Measurements from ENCODE around the gene FXYD7. TPM values are rescaled to one million over a fixed set of nuclear protein-coding genes. Genes with fewer than 3 reads are reported as not detected.

The FXYD7 gene
- total RNA-seq, 1 experiment from 2014 or later: 0.71 TPM

DNA sequence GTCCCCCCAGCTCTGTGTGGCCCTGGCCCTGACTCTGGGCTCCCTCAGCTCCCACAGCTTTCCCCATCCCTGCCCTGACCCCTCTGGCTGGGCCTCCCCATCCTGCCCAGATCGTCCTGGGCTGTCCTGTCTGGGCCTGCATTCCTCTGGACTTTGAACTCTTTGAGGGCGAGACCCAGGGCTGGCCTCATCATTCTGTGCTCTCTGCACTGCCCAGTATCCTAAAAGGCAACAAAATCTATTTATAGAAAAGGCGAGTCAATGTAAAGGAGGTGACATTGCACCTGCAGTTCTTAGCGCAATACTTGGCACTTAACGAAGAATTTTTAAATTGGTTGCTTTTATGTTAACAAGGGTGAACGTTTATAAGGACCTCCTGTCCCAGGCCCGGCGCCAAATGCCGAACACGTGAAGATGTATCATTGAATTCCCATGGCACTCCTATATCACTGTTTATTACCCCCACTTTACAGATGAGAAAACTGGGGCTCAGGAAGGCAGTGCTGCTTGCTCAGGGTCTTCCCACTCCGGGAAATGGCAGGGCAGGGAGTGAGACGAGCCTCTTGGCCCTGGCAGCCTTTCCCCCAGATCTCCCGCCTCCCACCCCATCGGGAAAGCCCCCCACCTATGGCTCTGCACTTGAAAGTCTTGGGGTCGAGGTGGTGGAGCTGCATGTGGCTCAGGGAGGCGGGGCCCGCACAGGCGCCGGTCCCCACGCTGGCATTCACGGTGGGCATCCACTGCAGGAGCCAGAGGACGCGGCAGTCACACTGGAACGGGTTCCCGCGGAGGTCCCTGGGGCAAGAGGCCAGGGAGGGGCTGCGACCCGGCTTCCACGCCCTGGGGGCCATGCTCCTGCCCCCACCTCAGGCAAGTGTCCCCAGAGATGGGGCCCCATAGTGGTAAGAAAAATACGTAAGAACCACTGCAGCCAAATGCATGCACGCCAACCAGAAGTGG is 12.0 kb upstream of the FXYD7 start (continued):
- no peak for TF ChIP-seq MAX (IDR thresholded peaks at IDR 0.05)
- TF ChIP-seq, protein P1, sequence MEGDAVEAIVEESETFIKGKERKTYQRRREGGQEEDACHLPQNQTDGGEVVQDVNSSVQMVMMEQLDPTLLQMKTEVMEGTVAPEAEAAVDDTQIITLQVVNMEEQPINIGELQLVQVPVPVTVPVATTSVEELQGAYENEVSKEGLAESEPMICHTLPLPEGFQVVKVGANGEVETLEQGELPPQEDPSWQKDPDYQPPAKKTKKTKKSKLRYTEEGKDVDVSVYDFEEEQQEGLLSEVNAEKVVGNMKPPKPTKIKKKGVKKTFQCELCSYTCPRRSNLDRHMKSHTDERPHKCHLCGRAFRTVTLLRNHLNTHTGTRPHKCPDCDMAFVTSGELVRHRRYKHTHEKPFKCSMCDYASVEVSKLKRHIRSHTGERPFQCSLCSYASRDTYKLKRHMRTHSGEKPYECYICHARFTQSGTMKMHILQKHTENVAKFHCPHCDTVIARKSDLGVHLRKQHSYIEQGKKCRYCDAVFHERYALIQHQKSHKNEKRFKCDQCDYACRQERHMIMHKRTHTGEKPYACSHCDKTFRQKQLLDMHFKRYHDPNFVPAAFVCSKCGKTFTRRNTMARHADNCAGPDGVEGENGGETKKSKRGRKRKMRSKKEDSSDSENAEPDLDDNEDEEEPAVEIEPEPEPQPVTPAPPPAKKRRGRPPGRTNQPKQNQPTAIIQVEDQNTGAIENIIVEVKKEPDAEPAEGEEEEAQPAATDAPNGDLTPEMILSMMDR (IDR thresholded peaks at IDR 0.05 in 2 of 3, conservative IDR thresholded peaks at IDR 0.05 in 1 of 3; ENCODE audit: borderline replicate concordance in 1 of 3, insufficient read depth in 1 of 3, low read depth in 2 of 3, low read length in 2 of 3): no peak

DNA sequence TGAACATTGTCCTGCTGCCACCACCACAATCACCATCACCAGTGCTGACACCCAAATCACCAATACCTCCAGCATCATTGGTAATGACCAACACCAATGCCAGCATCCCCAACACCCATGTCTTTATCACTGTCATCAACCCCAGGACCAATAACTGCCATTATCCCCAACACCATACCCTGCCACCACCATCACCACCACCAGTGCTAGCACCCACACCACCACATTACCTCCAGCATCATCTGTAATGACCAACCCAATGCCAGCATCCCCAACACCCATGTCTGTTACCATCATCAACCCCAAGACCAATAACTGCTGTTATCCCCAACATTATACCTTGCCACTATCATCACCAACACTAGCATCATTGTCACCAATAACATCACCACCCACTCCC is 10.8 kb upstream of the FXYD7 start:
- ChIA-PET RAD21 (ENCODE audit: low non-redundant PET in 1 of 2, low total read pairs in 2 of 2, uncharacterized antibody in 2 of 2, unreplicated experiment in 2 of 2) (no interaction called here), POLR2A (no interaction called here), CTCF (no interaction called here)
- no peaks in the 10 kb centered on the region for H3K9me3 ChIP-seq (ENCODE audit: control insufficient read depth in 1 of 2, insufficient read depth in 1 of 2, low read depth in 1 of 2, low read length in 2 of 2)
- ATAC-seq (no peak), DNase-seq (ENCODE audit: low read depth, low spot score) (no peak)
- no peaks in the 10 kb centered on the region for H3K4me1 ChIP-seq (ENCODE audit: control insufficient read depth in 1 of 2, insufficient read depth in 2 of 2, low read length in 2 of 2)
- no peak overlapping the region for H3K4me3 ChIP-seq (replicated peaks in 1 of 2; ENCODE audit: low read depth in 1 of 2, low read length in 2 of 2)
- H3K27me3 ChIP-seq (ENCODE audit: insufficient read depth, low read length): no peaks in the 10 kb centered on the region
- intact Hi-C loops (cut with micrococcal nuclease): loop anchor here (10.0 kb wide), 1 partner anchor 157 kb away; no protein-coding TSS in a partner anchor
- TF ChIP-seq ZNF274 (IDR thresholded peaks at IDR 0.05; ENCODE audit: low read depth, low read length): no peak
- TF ChIP-seq ATF3 (IDR thresholded peaks at IDR 0.05): no peak
- no peak for TF ChIP-seq EZH2 (IDR thresholded peaks at IDR 0.05)
- no peak for TF ChIP-seq EGR1 (IDR thresholded peaks at IDR 0.05; ENCODE audit: low read depth)
- no peak for TF ChIP-seq FOSL1 (IDR thresholded peaks at IDR 0.05; ENCODE audit: low read depth)
- TF ChIP-seq SIN3A (IDR thresholded peaks at IDR 0.05; ENCODE audit: low read depth): no peak
- no TSS peak for BruUV-seq (replicated peaks)
- no peaks in the 10 kb centered on the region for H3K79me2 ChIP-seq (ENCODE audit: insufficient read depth, low read length)
- H3K4me2 ChIP-seq (ENCODE audit: low read length): no peak overlapping the region
- no peaks in the 10 kb centered on the region for H4K20me1 ChIP-seq (ENCODE audit: insufficient read depth)
- no peak overlapping the region for H3K9ac ChIP-seq (ENCODE audit: low read length)
- no peak overlapping the region for H2AFZ ChIP-seq (ENCODE audit: low read depth, low read length, poor library complexity, severe bottlenecking)
- no peaks in the 10 kb centered on the region for H3K36me3 ChIP-seq (ENCODE audit: control insufficient read depth in 1 of 2, insufficient read depth in 2 of 2, low read length in 2 of 2)
- no peaks in the 10 kb centered on the region for H3K9me2 ChIP-seq (ENCODE audit: insufficient read depth)
- H3K27ac ChIP-seq (ENCODE audit: low read depth, low read length): no peak overlapping the region

Data from HCT116 (cell line).